GM10266 (cell line): ENCODE data around the gene EPB41L5.

Experiments used
- DNase-seq: peaks from one replicate; pipeline ENCODE4 v3.0.0; 2012; ENCODE audit errors: extremely low spot score
- CTCF ChIP-seq: IDR thresholded peaks from 2 replicates; pipeline ENCODE4 v1.5.1; 2012; ENCODE audit warnings: mild to moderate bottlenecking, low read depth; ENCODE audit not compliant: control insufficient read depth, insufficient read depth; ENCODE audit errors: missing control alignments

Gene EPB41L5

GRCh38 chr2:120219291-120219690 lies 206.4 kb downstream of the EPB41L5 start:
- TF ChIP-seq CTCF = no peak
- DNase-seq = no peak

- TF ChIP-seq CTCF = no peak
- no peak for DNase-seq
Observed at GRCh38 chr2:120219766-120220165, 206.9 kb downstream of the EPB41L5 start.

- no peak for DNase-seq
- TF ChIP-seq CTCF = no peak
Observed at GRCh38 chr2:120220756-120221155, 207.9 kb downstream of the EPB41L5 start.

- TF ChIP-seq CTCF = no peak
Observed at GRCh38 chr2:120221616-120222015, 208.7 kb downstream of the EPB41L5 start.

GRCh38 chr2:120222186-120223033 lies 209.5 kb downstream of the EPB41L5 start:
- TF ChIP-seq CTCF = no peak
- no peak for DNase-seq

More at GRCh38 chr2:120221616-120222015, 208.7 kb downstream of the EPB41L5 start:
- DNase-seq = no peak

GRCh38 chr2:120223034-120223912 lies 210.4 kb downstream of the EPB41L5 start, which contains the start of gene TMEM185B:
Gene TMEM185B, minus strand, starts transcription at chr2:120223400. Its CDS starts 424 bp downstream, at chr2:120222976.
- peak; percentile 28 for TF ChIP-seq CTCF

More at GRCh38 chr2:120223034-120223912, 210.4 kb downstream of the EPB41L5 start, which contains the start of gene TMEM185B:
- peak; percentile 97 for DNase-seq
